ENCODE data around the gene VPREB3. TPM values are rescaled to one million over a fixed set of nuclear protein-coding genes. Genes with fewer than 3 reads are reported as not detected.
A peak's percentile ranks its signal among the peaks of the same experiment; 100 is the strongest.

VPREB3 gene
- polyA plus RNA-seq, 2 of the 4 experiments (the other 2 are of a cell fraction), result 0.41 to 0.52 TPM

DNA sequence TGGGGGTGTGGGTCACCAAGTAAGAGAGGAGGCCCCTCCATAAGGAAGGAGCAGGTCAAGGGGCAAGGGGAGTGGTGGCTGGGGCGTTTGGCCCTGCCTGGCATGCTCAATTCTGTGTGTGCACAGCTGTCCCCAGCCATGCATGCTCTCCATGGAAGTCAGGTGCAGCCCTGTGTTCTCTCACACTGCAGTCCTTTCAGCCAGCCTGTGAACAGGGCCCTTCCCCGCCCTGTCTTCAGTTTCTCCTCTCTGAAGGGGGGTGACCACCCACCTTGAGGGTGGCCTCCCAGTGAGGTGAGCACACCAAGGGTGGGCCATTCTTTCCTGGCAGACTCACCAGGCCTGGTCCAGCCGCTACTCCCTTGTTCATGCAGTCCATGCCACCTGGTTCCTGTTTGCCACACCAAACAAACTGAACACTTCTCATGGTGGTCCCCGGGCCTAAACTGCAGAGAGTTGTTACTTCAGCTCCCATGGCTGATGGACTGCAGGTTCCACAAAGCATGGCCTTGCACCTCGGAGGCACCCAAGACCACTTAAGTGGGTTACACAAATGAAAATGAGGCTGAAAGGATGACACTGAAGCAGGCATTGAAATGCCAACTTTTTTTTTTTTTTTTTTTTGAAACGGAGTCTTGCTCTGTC is 15.2 kb upstream of the VPREB3 start:
- no peak overlapping the region for H3K4me2 ChIP-seq
- CTCF ChIA-PET, result interaction anchor here (0.7 to 16.9 kb wide), 11 partner anchors 14 to 230 kb away, joined by 3 to 175 read pairs (median 4); partner anchors contain the start of genes MIF and SMARCB1
- FAIRE-seq (no peak), DNase-seq (ENCODE audit: low read depth in 1 of 2, low spot score in 1 of 2) (no peak), ATAC-seq (no peak)
- no peaks in the 10 kb centered on the region for H3K9me3 ChIP-seq
- whole genome bisulfite sequencing (ENCODE audit: missing lambda C conversion rate), result 88% methylated on average over 4 of the region's 6 CpGs
- no peak overlapping the region for H3K4me3 ChIP-seq
- H3K4me1 ChIP-seq, result peaks cover 39% of the 10 kb centered on the region
- H3K27ac ChIP-seq, result no peak overlapping the region
- TF ChIP-seq ZSCAN20 (CRISPR knock-in tag; IDR thresholded peaks at IDR 0.05) (no peak), HDAC2 (IDR thresholded peaks at IDR 0.05) (no peak), TP53 (CRISPR knock-in tag; IDR thresholded peaks at IDR 0.05) (no peak), ZC3H11A (IDR thresholded peaks at IDR 0.05) (no peak), CEBPB (IDR thresholded peaks at IDR 0.05) (no peak)
- TF ChIP-seq, protein P1, sequence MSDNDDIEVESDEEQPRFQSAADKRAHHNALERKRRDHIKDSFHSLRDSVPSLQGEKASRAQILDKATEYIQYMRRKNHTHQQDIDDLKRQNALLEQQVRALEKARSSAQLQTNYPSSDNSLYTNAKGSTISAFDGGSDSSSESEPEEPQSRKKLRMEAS (IDR thresholded peaks at IDR 0.05), result no peak
- POLR2A ChIA-PET, result interaction anchor here (0.7 kb wide), 1 partner anchor 63 kb away, joined by 4 read pairs; no protein-coding TSS in a partner anchor

DNA sequence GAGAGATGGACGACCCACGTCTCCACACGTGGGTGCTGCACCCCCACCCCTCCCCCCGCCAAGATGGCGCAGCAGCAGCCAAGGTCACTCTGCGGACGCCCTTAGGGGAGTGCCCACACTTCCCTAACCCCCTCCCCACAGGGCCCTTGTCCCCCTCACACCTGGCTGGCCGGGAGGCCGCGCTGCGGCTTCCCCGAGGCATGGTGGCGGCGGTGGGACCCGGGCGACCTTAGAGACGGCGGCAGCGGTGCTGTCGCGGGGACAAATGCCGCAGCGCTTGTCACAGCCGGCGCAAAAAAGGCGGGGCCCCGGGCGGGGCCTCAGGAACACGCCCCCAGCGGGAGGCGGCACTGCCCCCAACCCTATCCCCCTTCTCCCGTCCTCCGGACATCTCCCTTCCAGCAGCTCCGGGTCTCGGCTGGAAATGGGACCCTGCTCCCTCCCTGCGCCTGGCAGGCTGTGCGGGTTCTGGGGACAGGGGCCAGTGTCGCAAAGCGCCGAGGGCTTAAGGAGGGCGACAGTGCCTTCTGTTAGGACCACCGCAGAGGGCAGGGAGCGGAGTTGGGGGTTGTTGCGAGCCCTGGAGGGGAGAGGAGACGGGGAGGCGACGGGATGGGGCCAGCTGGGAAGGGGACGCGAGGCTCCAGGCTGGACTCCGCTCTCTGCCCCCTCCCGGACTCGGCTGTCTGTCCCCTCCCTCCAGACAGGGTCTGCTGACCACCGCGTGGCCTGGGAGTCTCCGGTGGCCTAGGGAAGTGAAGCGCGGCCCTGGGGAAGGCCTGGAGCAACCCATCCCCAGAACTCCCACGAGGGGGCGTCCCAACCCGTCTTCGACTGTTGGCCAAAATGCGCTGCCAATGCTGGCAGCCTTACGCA is 13.7 kb upstream of the VPREB3 start, which contains the start of gene CHCHD10:
Gene CHCHD10, minus strand, starts transcription at position 300 of the 876 bp plus-strand sequence. Its CDS starts 98 bp downstream, at position 202.
- H3K27ac ChIP-seq, result peak within 1 kb of the TSS; percentile 88 to 96
- 10% methylated on average over 4 of the region's 63 CpGs for WGBS (ENCODE audit: missing lambda C conversion rate)
- DNase-seq (ENCODE audit: low read depth in 1 of 2, low spot score in 1 of 2) (peak; percentile 65 to 77), FAIRE-seq (no peak), ATAC-seq (peak; percentile 79 to 87)
- H3K4me2 ChIP-seq, result peak within 1 kb of the TSS; percentile 88
- ChIA-PET CTCF (interaction anchor here (0.8 to 16.9 kb wide), 18 partner anchors 10 to 142 kb away, joined by 3 to 175 read pairs (median 4); partner anchors contain the start of genes DERL3, MIF and SMARCB1), POLR2A (interaction anchor here (0.5 to 1.4 kb wide), 4 partner anchors 15 to 90 kb away, joined by 3 to 4 read pairs (median 3); partner anchors contain the start of genes SLC2A11 and ZNF70)
- no peaks in the 10 kb centered on the region for H3K9me3 ChIP-seq
- H3K4me1 ChIP-seq, result peaks cover 32% of the 10 kb centered on the region
- H3K4me3 ChIP-seq, result peak within 1 kb of the TSS; percentile 66
- TF ChIP-seq EP300 (IDR thresholded peaks at IDR 0.05) (no peak), HDAC2 (IDR thresholded peaks at IDR 0.05) (no peak), CHD2 (IDR thresholded peaks at IDR 0.05; ENCODE audit: low read length, partially characterized antibody) (no peak), GATA3 (IDR thresholded peaks at IDR 0.05; ENCODE audit: borderline replicate concordance) (no peak), RCOR1 (IDR thresholded peaks at IDR 0.05; ENCODE audit: low read depth, low read length) (no peak), JUN (IDR thresholded peaks at IDR 0.05) (peak; percentile 25 to 56; a peak in 2 of 5 replicates), MYC (IDR thresholded peaks at IDR 0.05; ENCODE audit: borderline replicate concordance, low read length) (peak; percentile 36; the same call in 1 of the 2 replicates), RARB (CRISPR knock-in tag; IDR thresholded peaks at IDR 0.05) (no peak), BHLHE40 (IDR thresholded peaks at IDR 0.05; ENCODE audit: low read depth, low read length) (no peak), FOSB (CRISPR knock-in tag; IDR thresholded peaks at IDR 0.05) (no peak), SREBF2 (IDR thresholded peaks at IDR 0.05) (no peak), NFE2L2 (conservative IDR thresholded peaks at IDR 0.05; ENCODE audit: low read length) (no peak), MAZ (IDR thresholded peaks at IDR 0.05; ENCODE audit: borderline replicate concordance, low read depth, low read length) (no peak), CHD4 (IDR thresholded peaks at IDR 0.05; ENCODE audit: borderline replicate concordance) (no peak), POLR2AphosphoS2 (conservative IDR thresholded peaks at IDR 0.05; ENCODE audit: low read length) (no peak), KDM5A (IDR thresholded peaks at IDR 0.05) (no peak), CBX8 (IDR thresholded peaks at IDR 0.05) (no peak), ESRRA (IDR thresholded peaks at IDR 0.05; ENCODE audit: borderline replicate concordance, low read length) (peak; percentile 80), ZC3H11A (IDR thresholded peaks at IDR 0.05) (no peak), HOXB5 (CRISPR knock-in tag; IDR thresholded peaks at IDR 0.05) (no peak), JUNB (IDR thresholded peaks at IDR 0.05) (no peak), TP53 (CRISPR knock-in tag; IDR thresholded peaks at IDR 0.05) (no peak)
- TF ChIP-seq, protein P2, sequence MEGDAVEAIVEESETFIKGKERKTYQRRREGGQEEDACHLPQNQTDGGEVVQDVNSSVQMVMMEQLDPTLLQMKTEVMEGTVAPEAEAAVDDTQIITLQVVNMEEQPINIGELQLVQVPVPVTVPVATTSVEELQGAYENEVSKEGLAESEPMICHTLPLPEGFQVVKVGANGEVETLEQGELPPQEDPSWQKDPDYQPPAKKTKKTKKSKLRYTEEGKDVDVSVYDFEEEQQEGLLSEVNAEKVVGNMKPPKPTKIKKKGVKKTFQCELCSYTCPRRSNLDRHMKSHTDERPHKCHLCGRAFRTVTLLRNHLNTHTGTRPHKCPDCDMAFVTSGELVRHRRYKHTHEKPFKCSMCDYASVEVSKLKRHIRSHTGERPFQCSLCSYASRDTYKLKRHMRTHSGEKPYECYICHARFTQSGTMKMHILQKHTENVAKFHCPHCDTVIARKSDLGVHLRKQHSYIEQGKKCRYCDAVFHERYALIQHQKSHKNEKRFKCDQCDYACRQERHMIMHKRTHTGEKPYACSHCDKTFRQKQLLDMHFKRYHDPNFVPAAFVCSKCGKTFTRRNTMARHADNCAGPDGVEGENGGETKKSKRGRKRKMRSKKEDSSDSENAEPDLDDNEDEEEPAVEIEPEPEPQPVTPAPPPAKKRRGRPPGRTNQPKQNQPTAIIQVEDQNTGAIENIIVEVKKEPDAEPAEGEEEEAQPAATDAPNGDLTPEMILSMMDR (IDR thresholded peaks at IDR 0.05), result peak; percentile 55
- TF ChIP-seq, protein P3, sequence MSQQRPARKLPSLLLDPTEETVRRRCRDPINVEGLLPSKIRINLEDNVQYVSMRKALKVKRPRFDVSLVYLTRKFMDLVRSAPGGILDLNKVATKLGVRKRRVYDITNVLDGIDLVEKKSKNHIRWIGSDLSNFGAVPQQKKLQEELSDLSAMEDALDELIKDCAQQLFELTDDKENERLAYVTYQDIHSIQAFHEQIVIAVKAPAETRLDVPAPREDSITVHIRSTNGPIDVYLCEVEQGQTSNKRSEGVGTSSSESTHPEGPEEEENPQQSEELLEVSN (IDR thresholded peaks at IDR 0.05; ENCODE audit: borderline replicate concordance, low read depth), result 0 out of 2 replicates have a peak, but pooled peaks have one; percentile 2
- TF ChIP-seq, protein P4, sequence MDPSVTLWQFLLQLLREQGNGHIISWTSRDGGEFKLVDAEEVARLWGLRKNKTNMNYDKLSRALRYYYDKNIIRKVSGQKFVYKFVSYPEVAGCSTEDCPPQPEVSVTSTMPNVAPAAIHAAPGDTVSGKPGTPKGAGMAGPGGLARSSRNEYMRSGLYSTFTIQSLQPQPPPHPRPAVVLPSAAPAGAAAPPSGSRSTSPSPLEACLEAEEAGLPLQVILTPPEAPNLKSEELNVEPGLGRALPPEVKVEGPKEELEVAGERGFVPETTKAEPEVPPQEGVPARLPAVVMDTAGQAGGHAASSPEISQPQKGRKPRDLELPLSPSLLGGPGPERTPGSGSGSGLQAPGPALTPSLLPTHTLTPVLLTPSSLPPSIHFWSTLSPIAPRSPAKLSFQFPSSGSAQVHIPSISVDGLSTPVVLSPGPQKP (IDR thresholded peaks at IDR 0.05; ENCODE audit: low read depth, low read length), result no peak
- TF ChIP-seq, protein P5, sequence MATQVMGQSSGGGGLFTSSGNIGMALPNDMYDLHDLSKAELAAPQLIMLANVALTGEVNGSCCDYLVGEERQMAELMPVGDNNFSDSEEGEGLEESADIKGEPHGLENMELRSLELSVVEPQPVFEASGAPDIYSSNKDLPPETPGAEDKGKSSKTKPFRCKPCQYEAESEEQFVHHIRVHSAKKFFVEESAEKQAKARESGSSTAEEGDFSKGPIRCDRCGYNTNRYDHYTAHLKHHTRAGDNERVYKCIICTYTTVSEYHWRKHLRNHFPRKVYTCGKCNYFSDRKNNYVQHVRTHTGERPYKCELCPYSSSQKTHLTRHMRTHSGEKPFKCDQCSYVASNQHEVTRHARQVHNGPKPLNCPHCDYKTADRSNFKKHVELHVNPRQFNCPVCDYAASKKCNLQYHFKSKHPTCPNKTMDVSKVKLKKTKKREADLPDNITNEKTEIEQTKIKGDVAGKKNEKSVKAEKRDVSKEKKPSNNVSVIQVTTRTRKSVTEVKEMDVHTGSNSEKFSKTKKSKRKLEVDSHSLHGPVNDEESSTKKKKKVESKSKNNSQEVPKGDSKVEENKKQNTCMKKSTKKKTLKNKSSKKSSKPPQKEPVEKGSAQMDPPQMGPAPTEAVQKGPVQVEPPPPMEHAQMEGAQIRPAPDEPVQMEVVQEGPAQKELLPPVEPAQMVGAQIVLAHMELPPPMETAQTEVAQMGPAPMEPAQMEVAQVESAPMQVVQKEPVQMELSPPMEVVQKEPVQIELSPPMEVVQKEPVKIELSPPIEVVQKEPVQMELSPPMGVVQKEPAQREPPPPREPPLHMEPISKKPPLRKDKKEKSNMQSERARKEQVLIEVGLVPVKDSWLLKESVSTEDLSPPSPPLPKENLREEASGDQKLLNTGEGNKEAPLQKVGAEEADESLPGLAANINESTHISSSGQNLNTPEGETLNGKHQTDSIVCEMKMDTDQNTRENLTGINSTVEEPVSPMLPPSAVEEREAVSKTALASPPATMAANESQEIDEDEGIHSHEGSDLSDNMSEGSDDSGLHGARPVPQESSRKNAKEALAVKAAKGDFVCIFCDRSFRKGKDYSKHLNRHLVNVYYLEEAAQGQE (IDR thresholded peaks at IDR 0.05), result no peak
